Fibroblast of villous mesenchyme (primary cell): ENCODE results near the gene EFTUD2. TPM values are rescaled to one million over a fixed set of nuclear protein-coding genes. Genes with fewer than 3 reads are reported as not detected.

Experiments used
- DNase-seq: peaks from one replicate; pipeline ENCODE4 v3.0.0-alpha.2; 2010; ENCODE audit warnings: low read depth
- H3K4me3 ChIP-seq: 2 replicates; pipeline ENCODE4 v1.5.1; 2011; ENCODE audit warnings: low read depth, mild to moderate bottlenecking, low read length
- total RNA-seq: library from RNA; depleted of rRNA; stranded (reverse); fragments of >200 nt; gene quantifications from 2 replicates; pipeline ENCODE4 v1.2.3, GENCODE V29; 2012
- TF ChIP-seq, protein P1 (sequence below): IDR thresholded peaks from 2 replicates; pipeline ENCODE4 v1.5.1; 2012; ENCODE audit warnings: low read depth, mild to moderate bottlenecking, low read length; ENCODE audit not compliant: insufficient read depth

EFTUD2 gene
- total RNA-seq, 1 donor, result 75.6 TPM

DNA sequence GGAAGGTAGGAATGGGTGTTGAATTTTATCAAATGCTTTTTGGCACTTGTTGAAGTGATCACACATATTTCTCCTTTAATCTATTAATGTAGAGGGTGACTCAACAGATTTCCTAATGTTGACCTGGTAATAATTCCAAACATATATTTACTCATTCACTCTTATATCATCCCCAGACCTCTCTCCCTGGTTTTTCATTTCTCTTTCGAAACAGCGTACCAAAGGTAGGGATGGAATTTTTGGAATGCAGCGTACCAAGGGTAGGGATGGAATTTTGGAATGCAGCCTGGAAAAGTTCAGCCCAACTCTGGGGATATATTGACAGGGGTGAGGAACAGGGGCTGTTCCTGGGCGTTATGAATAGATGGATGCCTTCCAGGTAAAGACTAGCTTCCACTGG is 41.1 kb upstream of the EFTUD2 start:
- DNase-seq, result no peak
- H3K4me3 ChIP-seq, result no peak overlapping the region
- TF ChIP-seq, protein P1, sequence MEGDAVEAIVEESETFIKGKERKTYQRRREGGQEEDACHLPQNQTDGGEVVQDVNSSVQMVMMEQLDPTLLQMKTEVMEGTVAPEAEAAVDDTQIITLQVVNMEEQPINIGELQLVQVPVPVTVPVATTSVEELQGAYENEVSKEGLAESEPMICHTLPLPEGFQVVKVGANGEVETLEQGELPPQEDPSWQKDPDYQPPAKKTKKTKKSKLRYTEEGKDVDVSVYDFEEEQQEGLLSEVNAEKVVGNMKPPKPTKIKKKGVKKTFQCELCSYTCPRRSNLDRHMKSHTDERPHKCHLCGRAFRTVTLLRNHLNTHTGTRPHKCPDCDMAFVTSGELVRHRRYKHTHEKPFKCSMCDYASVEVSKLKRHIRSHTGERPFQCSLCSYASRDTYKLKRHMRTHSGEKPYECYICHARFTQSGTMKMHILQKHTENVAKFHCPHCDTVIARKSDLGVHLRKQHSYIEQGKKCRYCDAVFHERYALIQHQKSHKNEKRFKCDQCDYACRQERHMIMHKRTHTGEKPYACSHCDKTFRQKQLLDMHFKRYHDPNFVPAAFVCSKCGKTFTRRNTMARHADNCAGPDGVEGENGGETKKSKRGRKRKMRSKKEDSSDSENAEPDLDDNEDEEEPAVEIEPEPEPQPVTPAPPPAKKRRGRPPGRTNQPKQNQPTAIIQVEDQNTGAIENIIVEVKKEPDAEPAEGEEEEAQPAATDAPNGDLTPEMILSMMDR, result no peak

DNA sequence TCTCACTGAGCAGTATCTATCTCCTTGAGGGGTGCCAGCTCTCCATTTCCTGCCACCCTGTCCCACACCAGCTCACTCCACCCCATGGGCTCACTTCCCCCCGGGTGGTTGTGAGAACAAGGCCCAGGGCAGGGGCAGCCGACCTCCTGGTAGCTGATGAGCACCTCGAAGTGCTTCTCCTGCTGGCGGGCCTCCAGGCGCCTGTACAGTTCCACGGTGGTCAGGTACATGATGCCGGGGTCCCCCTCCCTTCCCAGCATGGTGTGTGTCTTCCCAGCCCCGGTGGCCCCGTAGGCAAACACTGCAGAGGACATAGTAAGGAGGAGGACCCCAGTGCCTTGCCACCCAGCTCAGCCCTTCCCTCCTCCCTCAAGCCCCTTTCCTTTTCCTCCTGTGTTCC is 35.9 kb upstream of the EFTUD2 start:
- H3K4me3 ChIP-seq, result no peak overlapping the region
- no peak for DNase-seq
- TF ChIP-seq, protein P1, result no peak

DNA sequence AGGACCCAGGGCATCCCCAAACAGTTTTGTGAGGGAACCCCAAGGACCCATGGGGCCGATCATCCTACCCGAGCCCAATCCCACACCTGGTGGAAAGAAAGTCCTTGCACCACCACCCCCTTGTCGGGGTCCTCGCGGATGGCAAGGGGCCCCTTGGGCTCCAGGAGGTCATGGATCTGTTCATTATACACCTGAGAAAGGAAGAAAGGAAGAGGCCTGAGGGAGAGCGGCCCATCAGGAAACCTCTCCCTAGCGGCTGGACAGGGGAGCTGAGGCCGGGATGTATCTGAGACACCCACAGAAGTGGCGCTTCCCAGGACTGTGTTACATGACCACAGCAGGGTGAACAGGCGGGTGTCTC is 35.5 kb upstream of the EFTUD2 start:
- no peak for DNase-seq
- H3K4me3 ChIP-seq, result no peak overlapping the region
- TF ChIP-seq, protein P1, result no peak

DNA sequence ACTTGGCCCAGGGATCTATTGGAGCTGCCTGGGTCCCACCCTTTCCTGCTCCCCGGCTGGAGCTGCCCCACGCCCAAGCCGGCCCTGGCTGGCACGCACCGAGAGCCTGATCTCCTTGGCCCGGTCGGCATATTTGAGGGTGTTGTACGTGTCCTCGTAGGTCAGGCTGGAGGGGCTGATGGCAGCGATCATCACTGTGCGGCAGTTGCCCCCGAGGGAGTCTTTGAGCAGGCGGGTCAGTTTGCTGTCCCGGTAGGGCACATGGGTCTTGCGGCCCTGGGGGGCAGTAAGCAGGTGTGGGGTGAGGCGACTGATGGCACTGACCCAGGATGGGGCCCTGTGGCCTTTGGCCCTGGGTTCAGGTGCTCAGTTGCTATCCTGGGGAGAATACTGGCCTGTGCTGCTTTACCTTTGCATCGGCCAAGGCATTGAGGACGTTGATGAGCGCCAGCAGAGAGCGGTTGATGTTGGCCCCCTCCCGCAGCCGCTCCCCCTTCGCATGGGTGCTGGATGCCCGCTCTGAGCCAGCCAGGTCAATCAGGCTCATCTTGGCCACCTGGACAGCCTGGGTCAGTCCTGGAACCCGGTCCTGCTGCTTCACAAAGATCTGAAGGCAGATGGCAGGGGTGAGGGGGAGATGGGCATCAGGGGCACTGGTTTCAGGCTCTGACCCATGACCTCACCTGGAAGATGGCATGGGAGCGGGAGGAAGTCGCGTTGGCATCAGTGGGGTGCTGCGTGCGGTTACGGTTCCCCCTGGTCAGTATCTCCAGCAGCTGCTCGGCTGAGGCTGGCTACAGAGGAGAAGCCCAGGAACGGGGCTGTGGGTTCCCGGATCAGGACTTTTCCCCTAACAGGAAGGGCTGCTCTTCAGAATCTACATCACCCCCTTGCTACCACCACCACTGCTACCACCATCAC is 34.8 kb upstream of the EFTUD2 start:
- no peak for DNase-seq
- H3K4me3 ChIP-seq, result no peak overlapping the region
- TF ChIP-seq, protein P1, result no peak

DNA sequence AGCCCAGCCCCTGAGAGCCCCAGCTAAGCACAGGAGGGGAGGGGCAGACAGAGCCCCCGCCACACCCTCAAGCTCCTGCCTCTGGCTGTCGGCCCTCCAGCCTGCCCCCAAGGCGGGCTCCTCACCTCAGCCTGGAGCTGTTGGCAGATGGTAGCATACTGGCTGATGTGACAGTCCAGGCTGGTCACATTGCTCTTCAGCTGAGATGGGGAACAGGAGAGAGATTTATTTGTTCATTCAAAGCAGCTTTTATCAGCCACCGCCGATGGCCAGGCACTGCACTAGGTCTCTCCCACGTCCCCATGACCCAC is 33.5 kb upstream of the EFTUD2 start:
- H3K4me3 ChIP-seq, result no peak overlapping the region
- DNase-seq, result no peak
- TF ChIP-seq, protein P1, result no peak

DNA sequence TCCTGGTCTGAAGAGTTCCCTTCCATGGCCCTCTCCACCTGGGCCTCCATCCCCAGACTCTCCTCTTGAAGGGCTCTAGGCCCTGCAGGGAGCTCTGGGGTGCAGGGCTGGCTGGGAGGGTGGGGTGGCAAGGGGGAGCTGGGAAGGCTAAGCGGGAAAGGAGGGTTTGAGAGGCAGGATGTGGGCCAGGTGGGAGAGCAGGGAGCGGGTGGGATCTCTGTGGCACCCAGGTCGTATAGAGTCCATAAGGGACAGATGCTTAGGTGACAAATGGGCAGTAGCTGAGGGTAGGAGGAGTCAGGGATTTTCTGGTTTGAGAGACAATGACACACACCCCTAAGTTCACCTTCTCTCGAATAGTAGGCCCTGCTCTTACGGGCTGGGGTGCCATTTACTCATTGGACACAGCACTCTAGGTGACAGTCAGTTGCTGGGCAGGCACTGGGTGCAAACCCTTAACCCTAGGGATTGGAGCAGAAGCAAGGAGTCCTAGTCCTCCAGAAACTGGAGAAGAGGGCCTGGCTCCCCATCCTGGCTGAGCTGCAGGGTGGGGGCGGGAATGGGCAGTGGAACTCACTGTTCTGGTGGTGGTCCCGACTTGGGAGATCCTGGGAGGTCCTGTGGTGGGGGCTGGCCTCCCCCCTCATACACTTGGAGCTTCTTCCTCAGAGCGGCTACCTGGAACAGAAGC is 33.0 kb upstream of the EFTUD2 start:
- no peak overlapping the region for H3K4me3 ChIP-seq
- no peak for DNase-seq
- TF ChIP-seq, protein P1, result no peak
